Measurements from ENCODE around the gene TMEM204. TPM values are rescaled to one million over a fixed set of nuclear protein-coding genes. Genes with fewer than 3 reads are reported as not detected.

The TMEM204 gene
- total RNA-seq, 4 donors from 2014 or later, result 28.6 to 48.2 (median 36.6) TPM

GRCh38 chr16:1518626-1519135 is 14.8 kb upstream of the TMEM204 start:
- Histone ChIP-seq H3K4me3 (no peak overlapping the region), H3K9me3 (peaks cover 0 to 15% (median 0%) of the 10 kb centered on the region in 3 donors), H3K27ac (no peak overlapping the region), H3K27me3 (no peaks in the 10 kb centered on the region), H3K4me1 (no peaks in the 10 kb centered on the region), H3K36me3 (peaks cover 0 to 76% of the 10 kb centered on the region in 2 donors)
- WGBS, 2 donors (ENCODE audit: low coverage in 1 of 2), result 97% methylated on average over 6 of the region's 16 CpGs; no CpG with 5 or more reads in 1 of the 2 donors
- ATAC-seq, result no peak
- TF ChIP-seq POLR2AphosphoS5 (IDR thresholded peaks at IDR 0.05) (no peak), EP300 (IDR thresholded peaks at IDR 0.05) (no peak), POLR2A (IDR thresholded peaks at IDR 0.05) (no peak)
- TF ChIP-seq, protein P1, sequence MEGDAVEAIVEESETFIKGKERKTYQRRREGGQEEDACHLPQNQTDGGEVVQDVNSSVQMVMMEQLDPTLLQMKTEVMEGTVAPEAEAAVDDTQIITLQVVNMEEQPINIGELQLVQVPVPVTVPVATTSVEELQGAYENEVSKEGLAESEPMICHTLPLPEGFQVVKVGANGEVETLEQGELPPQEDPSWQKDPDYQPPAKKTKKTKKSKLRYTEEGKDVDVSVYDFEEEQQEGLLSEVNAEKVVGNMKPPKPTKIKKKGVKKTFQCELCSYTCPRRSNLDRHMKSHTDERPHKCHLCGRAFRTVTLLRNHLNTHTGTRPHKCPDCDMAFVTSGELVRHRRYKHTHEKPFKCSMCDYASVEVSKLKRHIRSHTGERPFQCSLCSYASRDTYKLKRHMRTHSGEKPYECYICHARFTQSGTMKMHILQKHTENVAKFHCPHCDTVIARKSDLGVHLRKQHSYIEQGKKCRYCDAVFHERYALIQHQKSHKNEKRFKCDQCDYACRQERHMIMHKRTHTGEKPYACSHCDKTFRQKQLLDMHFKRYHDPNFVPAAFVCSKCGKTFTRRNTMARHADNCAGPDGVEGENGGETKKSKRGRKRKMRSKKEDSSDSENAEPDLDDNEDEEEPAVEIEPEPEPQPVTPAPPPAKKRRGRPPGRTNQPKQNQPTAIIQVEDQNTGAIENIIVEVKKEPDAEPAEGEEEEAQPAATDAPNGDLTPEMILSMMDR (IDR thresholded peaks at IDR 0.05), result no peak

DNA sequence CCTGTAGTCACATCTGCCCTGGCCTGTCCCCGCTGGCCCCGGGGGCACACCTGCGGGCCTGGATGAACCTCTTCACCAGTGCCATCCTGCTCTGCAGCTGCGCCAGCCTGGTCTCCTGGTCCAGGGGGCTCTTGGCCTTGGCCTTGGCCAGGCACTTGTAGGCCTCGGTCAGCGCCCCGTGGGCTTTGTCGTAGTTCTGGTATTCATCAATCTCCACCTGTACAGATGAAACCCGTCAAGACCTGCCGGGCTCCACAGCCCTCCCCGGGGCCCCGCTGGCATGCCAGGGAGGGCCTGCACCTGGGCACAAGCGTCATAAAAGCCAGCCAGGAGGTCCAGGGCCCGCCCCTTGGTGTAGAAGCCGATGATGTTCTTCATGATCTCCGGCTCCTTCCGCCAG is 13.6 kb upstream of the TMEM204 start:
- no peak for ATAC-seq
- peaks cover 0 to 78% of the 10 kb centered on the region in 2 donors for H3K36me3 ChIP-seq
- no peaks in the 10 kb centered on the region for H3K27me3 ChIP-seq
- no peak overlapping the region for H3K4me3 ChIP-seq
- no peaks in the 10 kb centered on the region for H3K4me1 ChIP-seq
- peaks cover 0 to 6% (median 0%) of the 10 kb centered on the region in 3 donors for H3K9me3 ChIP-seq
- no peak for TF ChIP-seq POLR2A (IDR thresholded peaks at IDR 0.05)
- TF ChIP-seq, protein P1 (IDR thresholded peaks at IDR 0.05), result no peak
- TF ChIP-seq POLR2AphosphoS5 (IDR thresholded peaks at IDR 0.05), result no peak
- TF ChIP-seq EP300 (IDR thresholded peaks at IDR 0.05), result no peak
- WGBS, 2 donors (ENCODE audit: low coverage in 1 of 2), result no CpG with 5 or more reads among the region's 17 CpGs
- no peak overlapping the region for H3K27ac ChIP-seq

- Histone ChIP-seq H3K9me3 (peaks cover 0 to under 1% (median 0%) of the 10 kb centered on the region in 3 donors), H3K27ac (no peak overlapping the region), H3K4me3 (no peak overlapping the region), H3K27me3 (no peaks in the 10 kb centered on the region), H3K36me3 (peaks cover 0 to 78% of the 10 kb centered on the region in 2 donors), H3K4me1 (no peaks in the 10 kb centered on the region)
- 83% methylated on average over 2 of the region's 19 CpGs; no CpG with 5 or more reads in 1 of the 2 donors for WGBS, 2 donors (ENCODE audit: low coverage in 1 of 2)
- ATAC-seq, result no peak
- TF ChIP-seq EP300 (IDR thresholded peaks at IDR 0.05) (no peak), POLR2AphosphoS5 (IDR thresholded peaks at IDR 0.05) (no peak), POLR2A (IDR thresholded peaks at IDR 0.05) (no peak)
- TF ChIP-seq, protein P1 (IDR thresholded peaks at IDR 0.05), result no peak
Measured at GRCh38 chr16:1520461-1520860, 13.0 kb upstream of the TMEM204 start.

DNA sequence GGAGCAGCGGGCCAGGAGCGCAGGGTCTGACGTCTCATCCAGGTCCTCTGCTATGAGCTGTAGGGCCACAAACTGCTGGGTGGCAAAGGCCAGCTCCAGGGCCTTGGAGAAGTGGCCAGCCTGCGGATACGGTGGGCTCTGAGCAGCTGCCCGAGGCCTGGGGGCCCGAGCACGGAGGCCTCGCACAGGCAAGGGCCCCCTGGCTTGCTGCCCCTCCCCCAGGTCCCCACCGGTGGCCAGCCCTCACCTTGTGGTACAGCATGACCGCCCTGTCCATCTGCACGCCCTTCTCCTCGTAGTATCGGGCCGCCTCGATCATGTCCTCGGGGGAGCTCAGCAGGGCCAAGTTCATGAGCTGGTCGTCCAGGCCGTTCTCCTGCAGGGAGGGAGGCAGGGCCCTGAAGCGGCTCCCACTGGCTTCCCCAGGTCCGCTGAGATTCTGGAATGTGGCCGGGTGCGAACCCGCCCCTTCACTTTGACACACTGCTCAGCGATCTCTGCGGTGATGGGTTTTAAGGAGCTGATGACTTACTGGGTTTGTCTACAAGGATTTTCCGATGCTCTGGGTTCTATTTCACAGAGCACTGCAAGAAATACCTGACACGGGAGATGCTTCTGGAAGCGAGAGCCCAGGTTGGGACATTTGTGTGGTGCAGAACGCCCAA is 9.8 kb upstream of the TMEM204 start:
- H3K27me3 ChIP-seq, result no peaks in the 10 kb centered on the region
- no CpG with 5 or more reads among the region's 30 CpGs for WGBS, 2 donors (ENCODE audit: low coverage in 1 of 2)
- TF ChIP-seq POLR2A (IDR thresholded peaks at IDR 0.05) (no peak), POLR2AphosphoS5 (IDR thresholded peaks at IDR 0.05) (no peak), EP300 (IDR thresholded peaks at IDR 0.05) (no peak)
- TF ChIP-seq, protein P1 (IDR thresholded peaks at IDR 0.05), result no peak
- peaks cover 0 to 70% of the 10 kb centered on the region in 2 donors for H3K36me3 ChIP-seq
- no peaks in the 10 kb centered on the region for H3K9me3 ChIP-seq
- peaks cover 0 to 16% (median 0%) of the 10 kb centered on the region in 3 donors for H3K4me1 ChIP-seq
- H3K27ac ChIP-seq, result no peak overlapping the region
- no peak overlapping the region for H3K4me3 ChIP-seq
- ATAC-seq, result no peak

- no peak overlapping the region for H3K4me3 ChIP-seq
- TF ChIP-seq POLR2A (IDR thresholded peaks at IDR 0.05) (no peak), POLR2AphosphoS5 (IDR thresholded peaks at IDR 0.05) (no peak), EP300 (IDR thresholded peaks at IDR 0.05) (no peak)
- TF ChIP-seq, protein P1 (IDR thresholded peaks at IDR 0.05), result no peak
- H3K4me1 ChIP-seq, result peaks cover 0 to 16% (median 0%) of the 10 kb centered on the region in 3 donors
- H3K27ac ChIP-seq, result no peak overlapping the region
- 89 to 100% methylated on average over 3 to 7 of the region's 26 CpGs for WGBS, 2 donors (ENCODE audit: low coverage in 1 of 2)
- no peak for ATAC-seq
- no peaks in the 10 kb centered on the region for H3K9me3 ChIP-seq
- H3K27me3 ChIP-seq, result no peaks in the 10 kb centered on the region
- H3K36me3 ChIP-seq, result peaks cover 0 to 68% of the 10 kb centered on the region in 2 donors
Measured at GRCh38 chr16:1524366-1524765, 9.1 kb upstream of the TMEM204 start.
